Kidney tubule cell (primary cell): ENCODE results near the gene TNS3.
A peak's percentile ranks its signal among the peaks of the same experiment; 100 is the strongest.
"Not testable (repeated sequence)": the region's sequence is repeated elsewhere in the genome, so short reads cannot be mapped to it uniquely, and the experiment has no call there.

ENCODE experiments used
- DNase-seq: peaks from one replicate; pipeline ENCODE4 v3.0.0-alpha.2; 2018; ENCODE audit warnings: low spot score

Gene TNS3

DNA sequence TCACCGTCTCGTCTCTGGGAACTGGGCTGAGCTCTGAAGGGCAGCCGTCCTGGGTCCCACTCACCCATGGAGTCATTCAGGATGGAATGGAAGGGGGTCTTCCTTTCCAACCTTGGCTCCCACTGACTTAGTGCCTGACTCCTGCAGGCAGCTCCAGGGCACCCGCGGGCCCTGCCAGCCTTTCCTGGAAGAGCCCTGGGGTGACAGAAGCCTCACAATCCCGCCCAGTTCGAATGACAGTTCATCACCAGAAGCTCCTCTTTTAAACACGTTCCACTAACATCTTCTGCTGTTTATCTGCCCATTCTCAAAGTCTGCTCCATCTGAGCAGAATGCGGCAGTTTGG lies 110.6 kb downstream of the TNS3 start:
- DNase-seq = no peak

DNA sequence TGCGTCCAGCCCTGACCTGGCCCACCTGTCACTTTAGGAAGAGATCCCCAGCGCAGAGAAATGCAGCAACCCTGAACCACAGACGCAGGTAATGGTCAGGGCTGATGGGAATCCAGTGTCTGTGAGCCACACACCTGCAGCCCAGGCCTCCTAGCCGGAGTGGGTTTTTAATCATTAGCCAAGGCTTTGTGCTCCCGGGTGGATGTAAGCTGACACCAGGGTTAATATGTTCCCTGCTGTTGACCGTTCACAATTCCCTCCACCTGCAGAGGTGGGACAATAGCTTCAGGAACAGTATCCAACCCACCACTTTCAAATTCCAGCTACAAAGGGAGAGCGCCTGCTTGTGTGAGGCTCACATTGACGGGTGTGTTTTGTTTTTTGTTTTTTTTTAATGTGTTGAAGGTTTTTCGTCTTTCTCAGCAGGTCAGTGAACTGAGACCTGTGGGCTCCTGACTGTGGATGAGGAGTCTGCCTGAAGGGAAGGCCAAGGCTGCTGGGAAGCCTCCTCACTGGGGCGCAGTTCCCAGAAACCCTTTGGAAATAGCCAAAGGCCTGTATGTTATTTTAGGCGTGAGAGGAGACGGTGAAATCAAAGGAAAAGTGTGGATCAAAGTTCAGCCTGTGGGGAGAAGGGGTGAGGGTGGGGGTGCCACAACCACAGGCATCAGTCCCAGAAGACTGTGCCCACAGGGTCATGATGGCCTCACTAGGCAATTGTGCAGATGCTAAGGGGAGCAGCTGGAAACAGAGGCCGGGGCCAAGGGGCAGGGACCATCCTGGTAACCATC lies 111.1 kb downstream of the TNS3 start:
- peak; percentile 97 for DNase-seq

DNA sequence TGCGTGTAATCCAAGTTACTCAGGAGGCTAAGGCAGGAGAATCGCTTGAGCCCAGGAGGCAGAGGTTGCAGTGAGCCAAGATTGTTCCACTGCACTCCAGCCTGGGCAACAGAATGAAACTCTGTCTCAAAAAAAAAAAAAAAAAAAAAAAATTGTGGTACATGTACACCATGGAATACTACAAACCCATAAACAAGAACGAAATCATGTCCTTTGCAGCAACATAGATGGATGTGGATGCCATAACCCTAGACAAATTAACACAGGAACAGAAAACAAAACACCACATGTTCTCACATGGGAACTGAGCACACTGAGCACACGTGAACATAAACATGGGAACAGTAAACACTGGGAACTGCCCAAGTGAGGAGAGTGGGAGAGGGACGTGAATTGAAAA lies 112.1 kb downstream of the TNS3 start:
- DNase-seq = not testable (repeated sequence)

DNA sequence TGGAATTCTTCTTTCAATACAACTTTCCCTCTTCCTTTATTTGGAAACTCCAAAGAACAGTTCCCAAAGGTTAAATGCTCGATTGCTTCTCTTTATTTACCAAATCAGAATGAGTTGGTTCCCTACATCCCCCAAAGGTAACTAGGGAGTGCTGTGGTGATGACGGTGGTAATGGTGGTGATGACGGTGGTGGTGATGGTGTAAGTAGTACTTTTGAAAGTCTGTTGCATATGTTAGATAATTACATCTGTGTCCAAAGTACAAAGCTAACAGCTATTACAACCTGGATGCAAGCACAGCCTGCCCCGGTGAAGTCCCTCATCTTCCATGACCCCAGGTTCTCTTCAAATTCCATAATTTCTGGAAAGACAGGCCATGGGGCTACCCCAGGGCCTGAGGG lies 115.1 kb downstream of the TNS3 start:
- DNase-seq = no peak

DNA sequence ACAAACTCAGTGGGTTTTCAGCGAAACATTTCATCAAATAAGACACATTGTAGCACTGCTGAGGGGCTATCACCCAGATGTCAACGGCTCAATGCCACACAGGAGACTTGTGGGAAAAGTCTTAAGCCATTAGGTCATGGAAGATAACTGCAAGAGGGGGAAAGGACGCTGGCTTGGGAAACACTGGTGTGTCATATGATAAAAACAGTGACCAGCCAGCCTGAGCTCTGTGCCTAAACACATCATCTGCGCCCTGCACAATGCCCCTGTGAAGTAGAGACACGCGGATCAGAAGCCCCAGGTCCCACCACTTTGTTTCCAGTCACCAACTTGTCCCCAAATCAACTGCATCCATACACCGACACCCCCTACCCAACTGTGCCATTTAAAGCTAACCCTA lies 116.7 kb downstream of the TNS3 start:
- DNase-seq = no peak

DNA sequence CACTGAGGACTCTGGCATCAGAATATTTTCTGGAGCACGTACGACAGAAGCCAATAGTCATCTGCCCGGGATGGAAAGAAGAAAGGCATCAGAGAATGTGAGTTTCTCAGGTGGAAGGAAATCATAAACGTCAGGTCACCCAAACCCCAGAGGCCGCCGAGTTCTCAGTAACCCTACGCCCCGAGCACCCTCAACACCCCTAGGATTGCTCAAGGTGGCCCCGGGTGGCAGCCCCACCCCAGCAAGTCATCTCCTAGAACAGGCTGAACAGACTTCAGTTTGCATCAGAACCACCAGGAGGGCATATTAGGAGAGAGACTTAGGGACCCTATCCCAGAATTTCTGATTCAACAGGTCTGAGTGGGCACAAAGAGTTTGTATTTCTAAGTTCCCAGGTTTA lies 117.6 kb downstream of the TNS3 start:
- DNase-seq = no peak

DNA sequence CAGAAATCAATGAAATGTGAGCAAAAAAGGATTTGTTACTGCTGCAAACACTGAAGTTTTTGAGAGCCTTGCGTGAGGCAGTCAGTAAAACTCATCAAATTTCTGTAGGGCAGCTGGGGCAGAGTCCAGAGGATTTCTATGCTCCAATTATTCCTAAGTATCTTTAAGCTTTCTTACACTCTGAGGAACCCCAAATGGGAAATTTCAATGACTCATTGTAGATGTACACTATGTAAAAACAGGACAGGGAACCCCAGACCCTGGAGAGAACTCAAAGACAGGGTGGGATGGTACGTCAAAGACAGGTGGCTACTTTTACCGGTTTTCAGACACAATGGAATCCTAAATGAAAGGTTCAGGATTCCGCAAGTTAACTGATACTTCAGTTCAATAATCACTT lies 120.2 kb downstream of the TNS3 start:
- no peak for DNase-seq

DNA sequence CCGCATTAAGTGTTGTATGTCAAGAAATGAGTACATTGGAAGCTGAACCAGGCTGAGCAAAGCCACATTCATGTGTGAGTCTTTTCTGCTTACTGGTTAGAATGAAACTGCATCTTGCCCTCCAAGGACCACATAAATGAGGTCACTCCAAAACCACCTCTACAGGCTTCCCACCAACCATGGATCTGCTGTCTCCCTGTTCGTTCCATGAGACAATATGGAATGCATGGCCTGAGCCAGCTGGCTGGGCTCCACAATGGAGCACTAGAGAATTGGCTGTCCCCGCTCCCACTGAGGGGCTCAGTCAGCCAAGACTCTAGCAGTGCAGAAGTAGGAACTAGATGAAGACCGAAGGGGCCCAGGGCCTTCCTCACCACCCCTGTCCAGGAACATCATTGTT lies 120.8 kb downstream of the TNS3 start:
- DNase-seq = no peak

DNA sequence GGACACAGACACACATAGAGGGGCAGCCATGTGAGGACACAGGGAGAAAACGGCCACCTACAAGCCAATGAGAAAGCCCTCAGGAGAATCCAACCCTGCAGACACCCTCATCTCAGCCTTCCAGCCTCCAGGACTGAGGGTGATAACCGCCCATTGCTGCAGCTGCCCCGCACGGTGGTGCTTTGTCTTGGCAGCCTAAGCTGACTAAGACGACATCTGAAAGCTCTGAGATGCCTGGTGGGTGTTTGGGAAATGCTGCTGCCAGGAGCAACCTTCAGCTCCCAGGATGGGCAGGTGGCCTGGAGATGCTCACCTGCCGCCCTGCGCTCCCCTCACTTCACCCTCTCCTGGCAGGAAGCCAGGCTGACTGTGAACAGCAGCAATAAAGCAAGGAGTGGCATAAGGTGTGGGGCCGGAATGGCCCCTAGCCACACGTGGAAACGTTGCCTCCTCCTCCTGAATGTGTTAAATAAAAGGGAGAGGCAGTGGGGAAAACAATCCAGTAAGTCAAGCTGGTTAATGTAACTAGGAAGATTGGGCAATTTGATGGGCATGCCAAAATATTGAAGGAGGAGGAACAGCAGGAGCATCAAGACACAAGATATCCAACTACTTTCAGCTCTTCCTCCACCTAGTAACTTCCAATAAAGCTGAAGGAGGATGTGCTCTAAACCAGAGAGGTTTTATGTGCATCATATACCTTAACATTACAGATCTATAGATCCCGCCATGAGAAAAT lies 121.5 kb downstream of the TNS3 start:
- no peak for DNase-seq

DNA sequence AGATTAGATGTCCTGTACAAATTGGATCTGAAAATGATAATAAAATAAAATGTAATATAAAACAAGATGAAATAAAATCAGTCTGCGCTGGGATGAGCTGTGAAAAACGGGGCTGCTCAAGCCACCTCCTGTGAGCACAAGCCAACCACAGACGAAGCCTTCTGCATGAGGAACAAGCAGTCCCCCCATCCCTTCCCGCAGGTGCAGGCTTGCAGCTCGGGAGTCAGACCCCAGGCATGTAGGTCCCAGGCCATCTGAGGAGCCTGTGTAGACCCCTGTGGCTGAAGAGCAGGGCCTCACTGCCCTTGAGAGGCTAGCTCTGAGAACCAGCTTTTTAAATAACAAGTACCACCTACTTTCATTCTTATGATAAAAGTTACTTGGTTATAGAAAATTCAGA lies 123.4 kb downstream of the TNS3 start:
- no peak for DNase-seq

DNA sequence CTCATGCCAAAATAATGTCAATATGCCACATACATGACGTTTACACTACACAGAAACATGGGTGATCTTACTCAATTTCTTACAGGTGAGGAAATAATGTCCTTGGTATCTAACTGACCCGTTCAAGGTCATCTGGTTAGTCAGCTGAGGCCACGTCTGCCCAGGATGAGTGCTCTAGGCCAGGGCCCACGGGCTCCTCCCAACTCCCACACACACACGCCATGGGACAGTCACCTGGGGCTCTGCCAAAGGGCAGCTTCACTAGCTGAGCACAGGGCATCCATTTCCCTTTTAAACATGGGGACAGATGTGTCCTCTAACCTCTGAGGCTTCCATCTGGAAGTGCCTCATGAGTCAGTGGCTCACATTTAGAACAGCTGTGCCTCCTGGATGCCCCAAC lies 123.9 kb downstream of the TNS3 start:
- peak; percentile 82 for DNase-seq

DNA sequence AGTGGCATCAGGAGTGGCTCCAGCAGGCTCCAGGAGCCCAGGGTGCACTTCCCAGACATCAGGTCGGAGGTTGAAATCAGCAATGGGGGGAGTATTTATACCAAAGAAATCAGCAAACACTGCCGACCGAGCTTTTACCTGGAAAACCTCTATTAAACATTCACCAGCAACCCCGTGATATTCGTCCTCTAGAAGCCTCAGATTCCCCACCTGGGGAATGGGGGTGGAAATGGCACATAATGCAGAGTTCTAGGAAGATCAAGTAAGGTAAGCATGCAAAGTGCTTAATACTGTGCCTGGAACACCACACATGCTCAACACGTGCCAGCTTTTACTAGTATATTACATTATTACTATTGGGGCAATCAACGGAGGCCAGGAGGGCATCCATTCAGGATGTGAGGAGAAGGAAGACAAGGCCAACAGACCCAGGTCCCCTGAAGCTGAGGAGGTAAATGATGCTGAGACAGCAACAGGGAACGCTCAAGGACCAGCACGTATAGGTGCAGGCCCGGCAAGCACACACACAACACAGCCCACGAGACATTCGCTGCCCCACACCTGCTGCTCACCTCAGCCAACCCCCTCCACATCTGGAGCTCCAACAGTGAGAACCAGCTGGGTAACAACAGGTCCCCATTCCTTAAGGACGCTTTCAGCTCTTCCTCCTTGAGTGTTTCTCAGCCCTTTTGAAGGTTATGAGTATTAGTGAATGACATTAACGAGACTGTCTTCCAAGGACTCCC lies 125.5 kb downstream of the TNS3 start:
- no peak for DNase-seq

DNA sequence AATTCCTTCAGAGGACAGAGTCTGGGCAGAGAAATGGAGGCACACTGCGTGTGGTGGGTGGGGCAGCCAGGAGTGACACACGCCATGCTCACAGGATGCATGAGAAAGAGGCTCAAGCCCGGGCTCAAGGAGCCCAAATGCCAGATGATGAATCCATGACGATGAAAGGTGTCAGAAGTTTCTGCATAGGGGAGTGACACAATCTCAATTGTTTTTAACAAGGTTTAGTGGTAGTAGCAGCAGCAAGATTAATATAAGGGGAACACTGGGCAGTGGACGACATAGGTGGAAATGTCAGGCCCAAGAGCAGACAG lies 126.1 kb downstream of the TNS3 start:
- no peak for DNase-seq

DNA sequence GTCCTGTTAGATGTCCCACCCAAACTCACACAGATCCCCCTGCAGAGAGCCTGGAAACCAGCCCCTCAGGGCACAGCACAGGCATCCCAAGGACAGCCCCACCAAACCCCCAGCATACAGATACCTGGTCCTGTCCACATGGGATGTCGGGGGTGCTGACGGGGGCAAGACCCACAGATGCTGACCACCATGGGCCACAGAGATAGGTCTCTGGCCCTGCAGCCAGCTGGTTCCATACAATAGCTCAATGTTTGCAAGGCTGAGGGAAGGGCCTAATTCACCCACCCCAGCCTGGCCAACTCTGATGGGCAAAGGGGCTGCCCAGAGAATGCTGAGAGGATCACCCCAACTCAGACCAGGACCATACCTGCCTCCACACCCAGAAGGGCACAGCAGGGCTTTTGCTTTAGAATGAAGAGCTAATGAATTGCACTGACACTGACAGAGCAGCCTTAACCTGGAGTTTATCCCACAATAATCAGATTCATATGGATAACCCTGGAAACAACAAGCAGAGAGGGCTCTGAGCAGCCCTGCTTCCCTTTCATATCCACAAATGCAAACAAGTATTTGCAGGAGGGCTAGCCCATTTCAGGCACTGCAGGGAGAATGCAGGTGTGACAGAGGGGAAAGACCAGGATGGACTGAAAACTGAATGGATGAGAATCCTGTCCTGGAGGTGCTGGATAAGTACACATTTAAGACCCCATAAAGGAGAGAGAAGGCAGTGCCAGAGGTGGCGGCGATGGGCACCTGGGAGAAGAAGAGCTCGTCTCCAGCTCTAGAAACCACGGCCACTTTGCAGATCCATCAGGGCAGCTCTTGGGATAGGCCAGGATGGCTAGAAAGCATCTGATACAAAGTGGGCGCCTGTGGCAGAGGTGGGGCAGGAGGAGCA lies 126.7 kb downstream of the TNS3 start:
- DNase-seq = no peak

DNA sequence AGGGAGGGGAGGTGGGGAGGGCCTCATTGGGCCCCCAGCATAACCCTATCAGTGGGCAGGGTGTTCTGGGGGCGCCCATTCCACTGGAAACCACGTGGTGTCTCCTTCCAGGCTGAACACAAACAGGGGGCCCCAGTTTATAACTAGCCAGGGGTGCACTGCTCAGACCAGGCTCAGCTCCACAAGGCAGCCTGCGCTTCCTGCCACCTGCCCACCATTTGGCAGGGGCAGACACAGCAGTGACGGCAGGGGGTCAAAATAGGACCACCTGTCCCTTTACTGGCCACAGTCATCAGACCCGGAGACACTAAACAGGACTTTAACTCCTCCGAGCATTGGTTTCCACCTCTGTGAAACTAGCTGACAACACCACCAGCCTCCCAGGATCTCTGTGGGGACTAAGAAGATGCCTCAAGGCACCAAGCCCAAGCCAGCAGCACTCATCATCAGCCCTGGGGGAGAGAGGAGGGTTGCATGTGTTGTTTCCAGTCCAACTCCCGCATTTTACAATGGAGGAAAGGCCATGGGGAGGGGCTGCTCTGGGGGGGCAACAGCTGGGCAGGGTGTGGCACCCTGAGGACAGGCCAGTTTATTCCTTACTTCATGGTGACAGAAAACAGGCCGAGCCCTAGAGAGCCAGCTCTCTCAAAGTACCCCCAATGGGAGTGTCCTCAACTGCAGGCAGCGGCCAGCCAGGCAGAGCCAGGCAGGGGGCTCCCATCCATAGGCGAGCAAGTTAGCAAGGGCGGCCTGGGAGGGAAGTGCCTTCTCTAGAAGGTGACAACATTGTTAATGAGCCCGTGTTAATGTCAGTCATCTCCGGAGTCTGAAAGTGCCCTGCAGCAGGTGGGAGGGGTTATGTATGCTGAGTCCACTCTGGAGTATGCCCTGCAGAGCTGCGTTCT lies 127.6 kb downstream of the TNS3 start:
- no peak for DNase-seq

DNA sequence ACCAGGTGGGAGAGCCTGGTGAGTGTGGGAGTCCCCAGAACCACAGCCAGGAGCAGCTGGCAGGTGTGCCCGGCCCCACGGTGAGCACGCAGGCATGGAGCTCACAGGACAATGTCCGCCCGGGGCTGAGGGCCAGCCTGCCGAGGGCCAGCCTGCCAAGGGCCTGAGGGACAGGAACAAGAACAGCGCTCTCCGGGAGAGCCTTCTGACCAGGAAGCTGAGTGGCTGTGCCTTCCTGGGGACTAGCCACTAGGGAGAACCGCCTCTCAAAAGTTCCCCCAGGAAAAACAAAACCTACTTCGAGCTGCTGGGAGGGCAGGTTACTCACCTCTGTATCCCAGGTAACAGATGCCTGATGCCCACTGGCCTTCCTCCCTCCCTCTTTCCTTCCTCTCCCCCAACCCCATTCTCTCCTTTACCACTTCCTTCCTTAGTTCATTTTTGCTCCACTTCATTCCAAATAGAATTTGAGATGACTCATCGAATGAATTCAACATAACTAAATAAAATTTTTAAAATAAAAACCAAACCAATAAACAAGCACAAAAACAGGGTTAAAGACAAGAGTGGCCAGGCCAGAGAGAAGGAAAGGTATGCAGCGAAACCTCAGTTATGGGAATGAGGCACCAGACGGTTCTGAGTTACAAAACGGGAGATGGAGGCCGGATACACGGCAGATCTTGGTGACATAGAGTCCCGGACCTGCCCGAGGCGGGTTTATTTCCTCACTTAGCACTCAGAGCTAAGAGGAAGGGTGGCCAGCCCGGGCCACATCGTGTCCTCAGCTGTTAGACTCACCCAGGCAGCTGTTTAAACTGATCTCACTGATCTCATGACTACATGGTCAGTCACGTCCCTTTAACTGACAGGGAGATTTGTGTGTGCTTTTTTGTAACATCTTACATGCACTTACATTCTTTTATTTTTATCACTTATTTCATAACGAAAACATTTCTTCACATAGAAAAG lies 128.5 kb downstream of the TNS3 start:
- DNase-seq = peak; percentile 96

DNA sequence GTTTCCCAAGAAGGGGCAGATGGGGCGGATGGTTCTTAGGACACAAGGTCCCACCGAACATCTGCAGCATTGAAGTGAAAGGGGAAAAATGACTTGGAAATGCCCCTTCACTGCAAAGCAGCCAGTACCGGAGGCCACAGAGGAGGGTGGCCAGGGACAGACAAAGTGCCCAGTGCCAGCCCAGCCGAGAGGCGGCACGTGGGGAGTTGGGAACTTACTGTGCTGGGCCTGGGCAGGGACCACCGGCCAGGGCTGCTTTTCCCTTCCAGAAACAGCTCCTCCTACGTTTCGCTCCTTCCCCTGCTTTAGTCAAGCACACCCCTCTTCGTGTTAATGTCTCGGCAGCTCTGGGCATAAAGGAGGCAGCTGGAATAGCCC lies 129.2 kb downstream of the TNS3 start:
- DNase-seq = no peak

DNA sequence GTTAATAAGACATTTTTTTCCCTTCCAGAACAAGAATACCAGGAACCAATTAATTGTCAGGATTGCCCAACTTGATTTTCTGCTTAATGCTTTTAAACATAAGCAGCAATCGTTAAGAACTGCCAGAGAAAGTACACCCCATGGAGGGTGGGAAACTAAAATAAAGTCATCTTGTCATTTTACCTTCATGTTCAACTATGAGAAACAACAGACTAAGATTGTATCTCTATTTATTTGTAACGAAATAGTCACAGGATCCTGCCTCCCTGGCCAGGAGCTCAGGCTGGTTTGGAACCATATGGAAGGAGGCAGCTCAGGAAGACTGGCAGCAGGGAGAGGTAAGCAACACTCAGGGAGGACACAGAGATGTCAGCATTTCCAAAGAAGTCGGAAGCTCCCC lies 129.6 kb downstream of the TNS3 start:
- no peak for DNase-seq

DNA sequence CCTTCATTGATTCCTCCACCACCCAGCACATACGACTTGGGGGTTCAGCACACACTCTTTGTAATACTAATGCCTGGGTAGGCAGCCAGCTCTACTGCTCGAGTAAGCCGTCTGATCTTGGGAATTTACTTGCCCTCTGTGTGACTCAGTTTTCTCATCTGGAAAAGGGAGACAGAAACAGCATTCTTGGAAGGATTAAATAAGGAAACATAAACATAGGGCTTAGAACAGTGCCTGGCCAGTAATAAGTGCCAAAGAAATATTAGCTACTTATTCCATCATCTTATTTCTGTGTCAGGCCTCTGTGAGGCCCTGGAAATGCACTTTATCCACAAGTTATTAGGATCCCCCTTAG lies 130.1 kb downstream of the TNS3 start:
- DNase-seq = peak; percentile 60
